ENCODE results near the gene CPEB1.

CPEB1 gene

GRCh38 chr15:82595203-82595602 is 52.0 kb downstream of the CPEB1 start:
- Histone ChIP-seq H3K9ac (ENCODE audit: low read depth, low read length) (no peak overlapping the region), H3K4me1 (ENCODE audit: control insufficient read depth, insufficient read depth, low read length) (no peaks in the 10 kb centered on the region), H3K4me3 (ENCODE audit: low read depth, low read length) (no peak overlapping the region), H3K9me3 (ENCODE audit: control insufficient read depth, insufficient read depth, low read length) (no peaks in the 10 kb centered on the region), H3K27me3 (ENCODE audit: control insufficient read depth, insufficient read depth, low read length) (no peaks in the 10 kb centered on the region), H3K27ac (ENCODE audit: low read depth, low read length) (no peak overlapping the region), H3K36me3 (ENCODE audit: control insufficient read depth, insufficient read depth, low read length) (no peaks in the 10 kb centered on the region)

GRCh38 chr15:82587805-82588204 is 59.4 kb downstream of the CPEB1 start:
- no peak overlapping the region for H3K27ac ChIP-seq (ENCODE audit: low read depth, low read length)

GRCh38 chr15:82585072-82585471 is 62.1 kb downstream of the CPEB1 start:
- Histone ChIP-seq H3K36me3 (ENCODE audit: control insufficient read depth, insufficient read depth, low read length) (no peaks in the 10 kb centered on the region), H3K27me3 (ENCODE audit: control insufficient read depth, insufficient read depth, low read length) (no peaks in the 10 kb centered on the region), H3K27ac (ENCODE audit: low read depth, low read length) (no peak overlapping the region), H3K9ac (ENCODE audit: low read depth, low read length) (no peak overlapping the region), H3K4me3 (ENCODE audit: low read depth, low read length) (no peak overlapping the region; the same call in 1 of the 2 replicates), H3K4me1 (ENCODE audit: control insufficient read depth, insufficient read depth, low read length) (peaks cover 28% of the 10 kb centered on the region), H3K9me3 (ENCODE audit: control insufficient read depth, insufficient read depth, low read length) (no peaks in the 10 kb centered on the region)

More at GRCh38 chr15:82587805-82588204, 59.4 kb downstream of the CPEB1 start:
- Histone ChIP-seq H3K9me3 (ENCODE audit: control insufficient read depth, insufficient read depth, low read length) (no peaks in the 10 kb centered on the region), H3K4me3 (ENCODE audit: low read depth, low read length) (no peak overlapping the region), H3K9ac (ENCODE audit: low read depth, low read length) (no peak overlapping the region), H3K27me3 (ENCODE audit: control insufficient read depth, insufficient read depth, low read length) (no peaks in the 10 kb centered on the region), H3K36me3 (ENCODE audit: control insufficient read depth, insufficient read depth, low read length) (no peaks in the 10 kb centered on the region), H3K4me1 (ENCODE audit: control insufficient read depth, insufficient read depth, low read length) (peaks cover 28% of the 10 kb centered on the region)

GRCh38 chr15:82580713-82581112 is 66.5 kb downstream of the CPEB1 start:
- no peaks in the 10 kb centered on the region for H3K36me3 ChIP-seq (ENCODE audit: control insufficient read depth, insufficient read depth, low read length)
- no peaks in the 10 kb centered on the region for H3K9me3 ChIP-seq (ENCODE audit: control insufficient read depth, insufficient read depth, low read length)
- H3K27me3 ChIP-seq (ENCODE audit: control insufficient read depth, insufficient read depth, low read length): no peaks in the 10 kb centered on the region
- H3K4me3 ChIP-seq (ENCODE audit: low read depth, low read length): no peak overlapping the region
- peaks cover 10% of the 10 kb centered on the region for H3K4me1 ChIP-seq (ENCODE audit: control insufficient read depth, insufficient read depth, low read length)
- no peak overlapping the region for H3K9ac ChIP-seq (ENCODE audit: low read depth, low read length)
- H3K27ac ChIP-seq (ENCODE audit: low read depth, low read length): no peak overlapping the region

- Histone ChIP-seq H3K4me1 (ENCODE audit: control insufficient read depth, insufficient read depth, low read length) (peaks cover 21% of the 10 kb centered on the region), H3K27me3 (ENCODE audit: control insufficient read depth, insufficient read depth, low read length) (no peaks in the 10 kb centered on the region), H3K9ac (ENCODE audit: low read depth, low read length) (no peak overlapping the region), H3K9me3 (ENCODE audit: control insufficient read depth, insufficient read depth, low read length) (no peaks in the 10 kb centered on the region), H3K27ac (ENCODE audit: low read depth, low read length) (no peak overlapping the region), H3K4me3 (ENCODE audit: low read depth, low read length) (no peak overlapping the region), H3K36me3 (ENCODE audit: control insufficient read depth, insufficient read depth, low read length) (no peaks in the 10 kb centered on the region)
These were observed 71.8 kb downstream of the CPEB1 start for GRCh38 chr15:82575335-82575734.

GRCh38 chr15:82572986-82573385 is 74.2 kb downstream of the CPEB1 start:
- H3K4me1 ChIP-seq (ENCODE audit: control insufficient read depth, insufficient read depth, low read length): peaks cover 21% of the 10 kb centered on the region
- no peaks in the 10 kb centered on the region for H3K9me3 ChIP-seq (ENCODE audit: control insufficient read depth, insufficient read depth, low read length)
- no peaks in the 10 kb centered on the region for H3K27me3 ChIP-seq (ENCODE audit: control insufficient read depth, insufficient read depth, low read length)
- H3K27ac ChIP-seq (ENCODE audit: low read depth, low read length): no peak overlapping the region
- H3K4me3 ChIP-seq (ENCODE audit: low read depth, low read length): no peak overlapping the region
- no peaks in the 10 kb centered on the region for H3K36me3 ChIP-seq (ENCODE audit: control insufficient read depth, insufficient read depth, low read length)
- H3K9ac ChIP-seq (ENCODE audit: low read depth, low read length): no peak overlapping the region

- H3K4me3 ChIP-seq (ENCODE audit: low read depth, low read length): no peak overlapping the region
- no peak overlapping the region for H3K9ac ChIP-seq (ENCODE audit: low read depth, low read length)
- no peak overlapping the region for H3K27ac ChIP-seq (ENCODE audit: low read depth, low read length)
- no peaks in the 10 kb centered on the region for H3K36me3 ChIP-seq (ENCODE audit: control insufficient read depth, insufficient read depth, low read length)
- peaks cover 21% of the 10 kb centered on the region for H3K4me1 ChIP-seq (ENCODE audit: control insufficient read depth, insufficient read depth, low read length)
- no peaks in the 10 kb centered on the region for H3K27me3 ChIP-seq (ENCODE audit: control insufficient read depth, insufficient read depth, low read length)
- no peaks in the 10 kb centered on the region for H3K9me3 ChIP-seq (ENCODE audit: control insufficient read depth, insufficient read depth, low read length)
These were observed 74.9 kb downstream of the CPEB1 start for GRCh38 chr15:82572311-82572710.

GRCh38 chr15:82571722-82572222 is 75.4 kb downstream of the CPEB1 start:
- no peaks in the 10 kb centered on the region for H3K36me3 ChIP-seq (ENCODE audit: control insufficient read depth, insufficient read depth, low read length)
- no peak overlapping the region for H3K9ac ChIP-seq (ENCODE audit: low read depth, low read length)
- no peak overlapping the region for H3K27ac ChIP-seq (ENCODE audit: low read depth, low read length)
- no peaks in the 10 kb centered on the region for H3K9me3 ChIP-seq (ENCODE audit: control insufficient read depth, insufficient read depth, low read length)
- H3K4me3 ChIP-seq (ENCODE audit: low read depth, low read length): peak overlapping the region; percentile 54
- H3K4me1 ChIP-seq (ENCODE audit: control insufficient read depth, insufficient read depth, low read length): peaks cover 21% of the 10 kb centered on the region
- no peaks in the 10 kb centered on the region for H3K27me3 ChIP-seq (ENCODE audit: control insufficient read depth, insufficient read depth, low read length)

GRCh38 chr15:82570721-82571508 is 76.2 kb downstream of the CPEB1 start:
- H3K4me1 ChIP-seq (ENCODE audit: control insufficient read depth, insufficient read depth, low read length): peaks cover 21% of the 10 kb centered on the region
- H3K36me3 ChIP-seq (ENCODE audit: control insufficient read depth, insufficient read depth, low read length): no peaks in the 10 kb centered on the region
- H3K27ac ChIP-seq (ENCODE audit: low read depth, low read length): no peak overlapping the region
- H3K9me3 ChIP-seq (ENCODE audit: control insufficient read depth, insufficient read depth, low read length): no peaks in the 10 kb centered on the region
- H3K9ac ChIP-seq (ENCODE audit: low read depth, low read length): no peak overlapping the region
- no peaks in the 10 kb centered on the region for H3K27me3 ChIP-seq (ENCODE audit: control insufficient read depth, insufficient read depth, low read length)
- peak overlapping the region; percentile 54 for H3K4me3 ChIP-seq (ENCODE audit: low read depth, low read length)

GRCh38 chr15:82569834-82570233 is 77.3 kb downstream of the CPEB1 start:
- H3K4me1 ChIP-seq (ENCODE audit: control insufficient read depth, insufficient read depth, low read length): peaks cover 28% of the 10 kb centered on the region
- no peaks in the 10 kb centered on the region for H3K9me3 ChIP-seq (ENCODE audit: control insufficient read depth, insufficient read depth, low read length)

GRCh38 chr15:82568986-82569385 is 78.2 kb downstream of the CPEB1 start:
- H3K36me3 ChIP-seq (ENCODE audit: control insufficient read depth, insufficient read depth, low read length): no peaks in the 10 kb centered on the region
- no peak overlapping the region for H3K27ac ChIP-seq (ENCODE audit: low read depth, low read length)
- no peak overlapping the region for H3K9ac ChIP-seq (ENCODE audit: low read depth, low read length)
- no peak overlapping the region for H3K4me3 ChIP-seq (ENCODE audit: low read depth, low read length)
- no peaks in the 10 kb centered on the region for H3K27me3 ChIP-seq (ENCODE audit: control insufficient read depth, insufficient read depth, low read length)
- peaks cover 28% of the 10 kb centered on the region for H3K4me1 ChIP-seq (ENCODE audit: control insufficient read depth, insufficient read depth, low read length)
- H3K9me3 ChIP-seq (ENCODE audit: control insufficient read depth, insufficient read depth, low read length): no peaks in the 10 kb centered on the region

More at GRCh38 chr15:82569834-82570233, 77.3 kb downstream of the CPEB1 start:
- H3K27me3 ChIP-seq (ENCODE audit: control insufficient read depth, insufficient read depth, low read length): no peaks in the 10 kb centered on the region
- H3K36me3 ChIP-seq (ENCODE audit: control insufficient read depth, insufficient read depth, low read length): no peaks in the 10 kb centered on the region
- no peak overlapping the region for H3K4me3 ChIP-seq (ENCODE audit: low read depth, low read length)
- H3K9ac ChIP-seq (ENCODE audit: low read depth, low read length): no peak overlapping the region
- H3K27ac ChIP-seq (ENCODE audit: low read depth, low read length): no peak overlapping the region

All from HUES48 (cell line).